GM12874 (cell line): Measurements from ENCODE around the gene PIBF1.

Experiments used
- TF ChIP-seq, protein P1 (sequence below): IDR thresholded peaks from 2 replicates; pipeline ENCODE4 v1.5.1; 2011; ENCODE audit warnings: low read depth, mild to moderate bottlenecking, control low read depth, low read length, moderate library complexity; ENCODE audit not compliant: insufficient read depth

Gene PIBF1

DNA sequence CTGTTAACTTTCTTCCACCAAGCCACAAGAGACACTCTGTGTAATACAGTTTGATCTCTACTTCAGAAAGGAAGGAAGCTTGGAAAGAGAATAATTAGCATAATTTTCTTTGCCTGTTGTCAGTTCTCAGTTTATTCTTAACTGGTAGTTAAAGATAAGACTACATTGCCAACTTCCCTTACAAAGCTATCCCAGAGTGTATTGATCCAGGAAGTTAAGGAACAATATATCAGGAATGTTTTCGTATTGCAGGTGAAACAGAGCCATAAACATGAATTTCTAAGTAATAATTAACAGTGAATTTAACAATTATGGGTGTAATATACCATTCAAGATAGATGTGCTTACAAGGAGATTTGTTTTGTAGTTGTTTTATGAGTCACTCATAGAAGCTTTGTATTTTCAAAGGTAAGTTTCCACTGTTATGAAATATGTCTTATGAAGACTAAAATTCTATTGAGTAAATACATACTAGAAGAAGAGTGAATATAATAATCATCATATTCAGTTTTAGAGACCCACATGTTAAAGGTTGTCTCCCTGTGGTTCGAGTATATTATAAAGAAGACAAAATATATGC lies 188.5 kb downstream of the PIBF1 start:
- TF ChIP-seq, protein P1, sequence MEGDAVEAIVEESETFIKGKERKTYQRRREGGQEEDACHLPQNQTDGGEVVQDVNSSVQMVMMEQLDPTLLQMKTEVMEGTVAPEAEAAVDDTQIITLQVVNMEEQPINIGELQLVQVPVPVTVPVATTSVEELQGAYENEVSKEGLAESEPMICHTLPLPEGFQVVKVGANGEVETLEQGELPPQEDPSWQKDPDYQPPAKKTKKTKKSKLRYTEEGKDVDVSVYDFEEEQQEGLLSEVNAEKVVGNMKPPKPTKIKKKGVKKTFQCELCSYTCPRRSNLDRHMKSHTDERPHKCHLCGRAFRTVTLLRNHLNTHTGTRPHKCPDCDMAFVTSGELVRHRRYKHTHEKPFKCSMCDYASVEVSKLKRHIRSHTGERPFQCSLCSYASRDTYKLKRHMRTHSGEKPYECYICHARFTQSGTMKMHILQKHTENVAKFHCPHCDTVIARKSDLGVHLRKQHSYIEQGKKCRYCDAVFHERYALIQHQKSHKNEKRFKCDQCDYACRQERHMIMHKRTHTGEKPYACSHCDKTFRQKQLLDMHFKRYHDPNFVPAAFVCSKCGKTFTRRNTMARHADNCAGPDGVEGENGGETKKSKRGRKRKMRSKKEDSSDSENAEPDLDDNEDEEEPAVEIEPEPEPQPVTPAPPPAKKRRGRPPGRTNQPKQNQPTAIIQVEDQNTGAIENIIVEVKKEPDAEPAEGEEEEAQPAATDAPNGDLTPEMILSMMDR, result no peak

DNA sequence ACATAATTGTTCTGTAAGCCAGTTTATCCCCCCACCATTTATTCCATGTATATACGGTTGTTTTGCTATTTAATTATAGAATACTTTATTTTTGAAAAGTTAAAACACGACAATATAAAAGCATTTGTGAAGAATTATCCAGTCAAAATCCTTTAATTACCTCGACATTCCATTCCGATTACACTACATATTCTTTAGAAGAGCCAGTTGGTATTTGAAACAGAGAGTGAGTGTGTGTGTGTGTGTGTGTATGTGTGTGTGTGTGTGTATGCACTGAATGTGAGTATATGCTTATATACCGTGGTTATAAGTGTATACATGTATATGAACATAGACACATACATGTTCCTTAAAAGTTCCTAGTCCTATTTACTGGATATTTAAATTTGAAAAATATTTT lies 189.0 kb downstream of the PIBF1 start:
- TF ChIP-seq, protein P1, result no peak

DNA sequence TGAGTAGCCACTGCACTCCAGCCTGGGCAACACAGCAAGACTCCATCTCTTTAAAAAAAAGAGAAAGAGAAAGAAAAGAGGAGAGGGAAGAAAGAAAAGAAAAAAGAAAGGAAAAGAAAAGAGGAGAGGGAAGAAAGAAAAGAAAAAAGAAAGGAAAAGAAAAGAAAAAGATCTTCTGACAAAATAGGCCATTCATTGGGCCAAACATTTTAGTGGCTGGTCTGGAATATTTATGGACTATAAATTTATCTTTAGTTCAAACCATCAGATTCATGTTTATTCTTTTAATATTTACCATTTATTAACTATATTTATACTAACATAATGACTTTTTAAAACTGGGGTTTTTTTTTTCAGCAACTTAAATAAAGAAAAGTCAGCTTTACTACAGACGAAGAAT lies 191.3 kb downstream of the PIBF1 start:
- TF ChIP-seq, protein P1, result no peak

DNA sequence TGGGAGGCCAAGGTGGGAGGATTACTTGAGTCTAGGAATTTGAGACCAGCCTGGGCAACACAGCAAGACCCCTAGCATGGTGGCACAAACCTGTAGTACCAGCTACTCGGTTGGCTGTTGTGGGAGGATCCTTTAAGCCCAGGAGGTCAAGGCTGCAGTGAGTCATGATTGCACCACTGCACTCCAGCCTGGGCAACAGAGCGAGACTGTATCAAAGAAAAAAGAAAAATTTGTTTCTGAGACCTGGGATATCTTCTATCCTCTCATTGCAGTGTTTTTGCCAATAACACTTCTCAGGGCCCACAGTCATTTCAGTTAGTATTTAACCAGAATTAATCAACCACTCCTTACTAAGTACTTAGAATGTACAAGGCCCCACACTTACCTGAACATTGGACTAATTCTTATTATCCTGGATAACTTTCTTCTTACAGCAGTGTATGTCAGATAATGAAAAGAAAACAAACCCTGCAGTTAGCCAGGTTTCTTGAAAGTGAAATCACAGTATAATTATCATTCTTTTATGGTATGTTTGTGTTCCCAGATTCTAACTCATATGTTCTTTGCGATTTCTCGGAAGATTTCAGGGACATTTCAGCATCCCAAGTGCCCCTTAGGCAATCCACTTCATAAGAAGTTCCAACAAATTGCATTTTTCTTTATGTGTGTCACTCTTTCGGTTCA lies 201.3 kb downstream of the PIBF1 start:
- TF ChIP-seq, protein P1, result no peak

DNA sequence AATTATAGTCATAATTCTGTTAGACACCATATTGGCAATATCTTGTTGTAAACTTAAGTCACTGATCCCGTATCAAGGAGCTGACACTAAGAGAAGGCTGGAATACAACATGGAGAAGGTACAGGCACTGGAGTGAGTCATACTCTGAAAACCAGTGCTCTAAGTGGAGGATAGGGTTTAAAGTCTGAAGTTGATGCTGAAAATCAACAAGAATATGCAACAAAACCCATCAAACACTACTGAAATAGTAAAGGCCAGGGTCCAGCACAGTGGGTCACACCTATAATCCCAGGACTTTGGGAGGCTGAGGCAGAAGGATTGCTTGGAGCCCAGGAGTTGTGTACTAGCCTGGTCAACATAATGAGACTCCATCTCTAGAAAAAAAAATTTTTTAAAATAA lies 203.7 kb downstream of the PIBF1 start:
- TF ChIP-seq, protein P1, result no peak

DNA sequence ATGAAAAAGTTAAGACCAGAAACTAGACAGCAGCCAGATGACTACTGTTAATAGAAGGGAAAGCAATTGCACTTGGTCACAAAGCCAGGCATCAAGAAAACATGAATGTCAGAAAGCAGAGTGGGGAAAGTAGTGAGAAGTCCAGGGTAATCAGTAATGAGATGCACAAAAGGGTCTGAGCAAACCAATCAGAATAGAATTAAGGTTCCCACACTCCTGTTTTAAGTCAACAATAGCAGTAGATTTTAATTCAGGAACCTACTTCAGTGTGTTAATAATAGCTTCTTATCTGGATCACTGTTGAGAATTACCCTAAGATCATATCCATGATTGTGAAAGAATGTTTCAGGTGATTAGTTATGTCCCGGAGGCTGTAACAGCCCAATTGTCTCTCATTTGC lies 204.3 kb downstream of the PIBF1 start:
- TF ChIP-seq, protein P1, result no peak

DNA sequence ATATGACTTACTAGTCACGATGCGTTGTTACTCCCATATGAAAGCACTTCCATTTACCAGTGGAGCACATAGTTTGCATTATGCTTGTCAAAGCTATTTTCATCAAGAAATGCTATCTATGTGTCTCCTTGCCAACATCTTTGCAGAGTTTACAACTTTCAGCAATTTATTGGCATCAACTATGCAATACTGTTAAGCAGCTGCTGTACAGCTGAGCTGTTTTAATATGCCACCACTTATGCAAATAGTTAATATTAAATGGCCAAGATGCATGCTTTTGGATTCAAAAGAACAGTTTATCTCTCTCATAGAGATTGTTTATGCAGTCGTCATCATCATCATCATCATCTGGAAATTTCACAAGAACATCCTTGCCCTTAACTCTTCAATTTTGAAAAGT lies 209.0 kb downstream of the PIBF1 start:
- TF ChIP-seq, protein P1, result no peak
